HFFc6 (cell line): Measurements from ENCODE around the gene OSBPL10. TPM values are rescaled to one million over a fixed set of nuclear protein-coding genes. Genes with fewer than 3 reads are reported as not detected.

Experiments used
- DNase-seq: peaks from one replicate; pipeline ENCODE4 v3.0.0-alpha.2; 2018
- H3K27ac Mint-ChIP-seq: 2 replicates; pipeline ENCODE4 v1.8.0; 2020; ENCODE audit warnings: mild to moderate bottlenecking, mixed read lengths
- H3K27me3 Mint-ChIP-seq: 2 replicates; pipeline ENCODE4 v1.8.0; 2021; ENCODE audit warnings: mild to moderate bottlenecking, moderate library complexity, mixed read lengths; ENCODE audit not compliant: insufficient read depth
- H3K36me3 Mint-ChIP-seq: 2 replicates; pipeline ENCODE4 v1.8.0; 2021; ENCODE audit warnings: low read depth, mixed read lengths
- H3K4me1 Mint-ChIP-seq: 2 replicates; pipeline ENCODE4 v1.8.0; 2020; ENCODE audit warnings: low read depth, mixed read lengths
- H3K4me3 Mint-ChIP-seq: 2 replicates; pipeline ENCODE4 v1.8.0; 2020; ENCODE audit warnings: mild to moderate bottlenecking, moderate library complexity, mixed read lengths
- H3K9me3 Mint-ChIP-seq: 2 replicates; pipeline ENCODE4 v1.8.0; 2020; ENCODE audit warnings: mild to moderate bottlenecking, mixed read lengths
- CTCF ChIP-seq: fragments of 200-600 bp; sonication (generic); IDR thresholded peaks from 2 replicates; pipeline ENCODE4 v1.5.0; 2021; ENCODE audit warnings: antibody characterized with exemption, mild to moderate bottlenecking
- total RNA-seq, 6 experiments: library from RNA; stranded (reverse); fragmentation: NEBNext Ultra II Directional; extraction: Animal tissue kit (Norgen Biotek cat#: 25700); gene quantifications; 2 replicates in 1 of 6; 3 replicates in 5 of 6; pipeline ENCODE4 v1.2.3, GENCODE V29; 2021

Gene OSBPL10
- total RNA-seq, 6 experiments from 2014 or later, result 7.3 to 8.9 (median 8.6) TPM

GRCh38 chr3:31767920-31768319 lies 213.1 kb downstream of the OSBPL10 start:
- TF ChIP-seq CTCF, result no peak
- Mint-ChIP-seq H3K36me3 (no peaks in the 10 kb centered on the region), H3K4me3 (no peak overlapping the region), H3K9me3 (no peaks in the 10 kb centered on the region), H3K27me3 (peaks cover under 1% of the 10 kb centered on the region; the same call in 1 of the 2 replicates), H3K27ac (no peak overlapping the region), H3K4me1 (peaks cover 6% of the 10 kb centered on the region)
- DNase-seq, result no peak

- Mint-ChIP-seq H3K9me3 (no peaks in the 10 kb centered on the region), H3K27me3 (peaks cover 2% of the 10 kb centered on the region; the same call in 1 of the 2 replicates), H3K4me3 (no peak overlapping the region), H3K4me1 (peaks cover 6% of the 10 kb centered on the region), H3K27ac (no peak overlapping the region), H3K36me3 (no peaks in the 10 kb centered on the region)
- DNase-seq, result no peak
- no peak for TF ChIP-seq CTCF
These were observed 214.4 kb downstream of the OSBPL10 start for GRCh38 chr3:31766669-31767068.

- peaks cover 2% of the 10 kb centered on the region; the same call in 1 of the 2 replicates for H3K27me3 Mint-ChIP-seq
- H3K36me3 Mint-ChIP-seq, result no peaks in the 10 kb centered on the region
- no peak for TF ChIP-seq CTCF
- DNase-seq, result no peak
- H3K9me3 Mint-ChIP-seq, result no peaks in the 10 kb centered on the region
- peaks cover 6% of the 10 kb centered on the region for H3K4me1 Mint-ChIP-seq
- no peak overlapping the region for H3K27ac Mint-ChIP-seq
- no peak overlapping the region for H3K4me3 Mint-ChIP-seq
These were observed 215.2 kb downstream of the OSBPL10 start for GRCh38 chr3:31765871-31766270.

GRCh38 chr3:31763731-31764130 lies 217.3 kb downstream of the OSBPL10 start:
- peaks cover 2% of the 10 kb centered on the region for H3K4me1 Mint-ChIP-seq
- no peak for TF ChIP-seq CTCF
- no peaks in the 10 kb centered on the region for H3K9me3 Mint-ChIP-seq
- no peak overlapping the region for H3K4me3 Mint-ChIP-seq
- no peak overlapping the region for H3K27ac Mint-ChIP-seq
- H3K27me3 Mint-ChIP-seq, result peaks cover 2% of the 10 kb centered on the region; the same call in 1 of the 2 replicates
- no peaks in the 10 kb centered on the region for H3K36me3 Mint-ChIP-seq
- no peak for DNase-seq

- H3K4me3 Mint-ChIP-seq, result no peak overlapping the region
- H3K27ac Mint-ChIP-seq, result no peak overlapping the region
- no peak for DNase-seq
- H3K27me3 Mint-ChIP-seq, result peaks cover 2% of the 10 kb centered on the region
- H3K9me3 Mint-ChIP-seq, result no peaks in the 10 kb centered on the region
- no peak for TF ChIP-seq CTCF
- H3K36me3 Mint-ChIP-seq, result no peaks in the 10 kb centered on the region
- no peaks in the 10 kb centered on the region for H3K4me1 Mint-ChIP-seq
These were observed 218.1 kb downstream of the OSBPL10 start for GRCh38 chr3:31762888-31763351.
